Endothelial cell of umbilical vein (primary cell): Measurements from ENCODE around the gene ZNF385B. TPM values are rescaled to one million over a fixed set of nuclear protein-coding genes. Genes with fewer than 3 reads are reported as not detected.

Source experiments
- BruUV-seq: library from RNA; stranded (reverse); fragments of 400-500 nt; replicated peaks from 2 replicates; lab custom pipeline; 2021; lab: Mats Ljungman, UMichigan
- CTCF ChIA-PET: fragments of 300-600, 350-600 bp; sonication (Branson Sonifier 250); formaldehyde crosslinking; loops from one replicate; lab custom pipeline; 2021; ENCODE audit warnings: antibody characterized with exemption, inconsistent platforms; lab: Charles Lee
- POLR2A ChIA-PET: fragments of 300-600, 350-600 bp; sonication (Branson Sonifier 250); formaldehyde crosslinking; loops from one replicate; lab custom pipeline; 2021; ENCODE audit warnings: antibody characterized with exemption, inconsistent platforms; lab: Charles Lee
- DNase-seq: peaks from one replicate; pipeline ENCODE4 v3.0.0-alpha.2; 2011; ENCODE audit warnings: low read depth, low spot score
- FAIRE-seq: peaks from 2 replicates; lab custom pipeline; 2011; peaks lifted over from hg19 to GRCh38; lab: Jason Lieb, UNC
- H2AFZ ChIP-seq: 2 replicates; pipeline ENCODE4 v1.6.0; 2012; ENCODE audit warnings: low read depth, low read length, control low read depth, inconsistent platforms
- H3K27ac ChIP-seq: 2 replicates; pipeline ENCODE4 v1.5.1; 2011; ENCODE audit warnings: low read depth, mild to moderate bottlenecking, control low read depth, low read length, moderate library complexity; ENCODE audit not compliant: insufficient read depth
- H3K27me3 ChIP-seq, 2 experiments: 2 replicates each; pipeline versions ENCODE4 v1.6.0 to v1.6.1; 2011; ENCODE audit warnings: low read length in 2 of 2, mixed read lengths in 1 of 2; ENCODE audit not compliant: control insufficient read depth in 2 of 2, insufficient read depth in 2 of 2
- H3K36me3 ChIP-seq, 2 experiments: 2 replicates in 1 of 2; 3 replicates in 1 of 2; pipeline ENCODE4 v1.5.1; 2011; ENCODE audit warnings: low read length in 2 of 2, mild to moderate bottlenecking in 1 of 2, moderate library complexity in 1 of 2; ENCODE audit not compliant: control insufficient read depth in 2 of 2, insufficient read depth in 2 of 2; ENCODE audit errors: extremely low read depth in 1 of 2
- H3K4me1 ChIP-seq: 3 replicates; pipeline ENCODE4 v1.5.1; 2011; ENCODE audit warnings: mild to moderate bottlenecking, low read length; ENCODE audit not compliant: control insufficient read depth, insufficient read depth; ENCODE audit errors: extremely low read depth
- H3K4me2 ChIP-seq: 2 replicates; pipeline ENCODE4 v1.6.1; 2011; ENCODE audit warnings: low read length, control low read depth, mixed read lengths; ENCODE audit not compliant: insufficient read depth
- H3K4me3 ChIP-seq, 3 experiments: fragments of 200-600 bp in 1 of 3; sonication (generic), shearing (Covaris generic) in 1 of 3; replicated peaks in 1 of 3; 2 replicates each; pipeline ENCODE4 v1.5.1; 2011 to 2016; ENCODE audit warnings: control low read depth in 3 of 3, low read length in 3 of 3, mild to moderate bottlenecking in 2 of 3, inconsistent platforms in 1 of 3, low read depth in 1 of 3, moderate library complexity in 1 of 3; ENCODE audit not compliant: insufficient read depth in 1 of 3
- H3K79me2 ChIP-seq: 2 replicates; pipeline ENCODE4 v1.6.0; 2012; ENCODE audit warnings: low read length, inconsistent platforms; ENCODE audit not compliant: control insufficient read depth, insufficient read depth
- H3K9ac ChIP-seq: replicated peaks from 2 replicates; pipeline ENCODE3; 2011; ENCODE audit warnings: low read length, control low read depth; ENCODE audit not compliant: insufficient read depth; ENCODE audit errors: extremely low read depth
- H3K9me1 ChIP-seq: replicated peaks from 3 replicates; pipeline ENCODE4 v1.6.0; 2011; ENCODE audit warnings: mild to moderate bottlenecking, low read length; ENCODE audit not compliant: control insufficient read depth, insufficient read depth; ENCODE audit errors: extremely low read depth
- H3K9me3 ChIP-seq: replicated peaks from 2 replicates; pipeline ENCODE4 v1.5.1; 2012; ENCODE audit warnings: low read length, inconsistent platforms; ENCODE audit not compliant: control insufficient read depth, insufficient read depth
- H4K20me1 ChIP-seq: replicated peaks from 2 replicates; pipeline ENCODE3; 2011; ENCODE audit warnings: mild to moderate bottlenecking, low read length; ENCODE audit not compliant: control insufficient read depth, insufficient read depth; ENCODE audit errors: extremely low read depth
- EZH2 ChIP-seq: IDR thresholded peaks from 2 replicates; pipeline ENCODE4 v1.6.1; 2012; ENCODE audit warnings: borderline replicate concordance, low read depth, mild to moderate bottlenecking, moderate library complexity, low read length, inconsistent platforms; ENCODE audit not compliant: severe bottlenecking
- FOS ChIP-seq: IDR thresholded peaks from 2 replicates; pipeline ENCODE4 v1.6.1; 2011; ENCODE audit warnings: mild to moderate bottlenecking, low read length, moderate library complexity, borderline replicate concordance; ENCODE audit not compliant: insufficient read depth
- GATA2 ChIP-seq: IDR thresholded peaks from 2 replicates; pipeline ENCODE4 v1.7.0; 2011; ENCODE audit warnings: low read depth, mild to moderate bottlenecking, moderate library complexity, mixed read lengths, low read length; ENCODE audit not compliant: insufficient read length, insufficient read depth
- JUN ChIP-seq: IDR thresholded peaks from 2 replicates; pipeline ENCODE4 v1.6.1; 2011; ENCODE audit warnings: borderline replicate concordance, low read depth; ENCODE audit not compliant: insufficient read length, insufficient read depth
- MYC ChIP-seq: IDR thresholded peaks from one replicate; pipeline ENCODE4 v1.6.1; 2011; ENCODE audit warnings: mild to moderate bottlenecking, low read depth, low read length
- POLR2A ChIP-seq: IDR thresholded peaks from 2 replicates; pipeline ENCODE4 v1.6.1; 2012; ENCODE audit warnings: low read depth, mild to moderate bottlenecking, control low read depth, low read length
- POLR2AphosphoS5 ChIP-seq: IDR thresholded peaks from 2 replicates; pipeline ENCODE4 v1.6.1; 2012; ENCODE audit warnings: low read depth, mild to moderate bottlenecking, control low read depth, low read length, moderate library complexity; ENCODE audit not compliant: insufficient read depth
- dilution Hi-C: fragments of 300-500 bp; cut with MboI; formaldehyde crosslinking; loops from one replicate; pipeline ENCODE4 v1.15.0; 2019; ENCODE audit warnings: low sequenced_read_pairs; ENCODE audit not compliant: extremely low pct_ligation_motif_present
- intact Hi-C: fragments of 100-400 bp; cut with micrococcal nuclease; formaldehyde crosslinking; loops from one replicate; pipeline ENCODE4 v1.10.0; 2022
- polyA plus RNA-seq, 4 experiments: library from polyadenylated mRNA; depleted of rRNA in 3 of 4; stranded (reverse) in 3 of 4; unstranded in 1 of 4; fragments of >200 nt; gene quantifications; 2 replicates each; pipeline versions ENCODE4 v1.2.1 to v1.2.3, GENCODE V29; 2011 to 2012; ENCODE audit warnings: missing spikeins in 1 of 4
- total RNA-seq: library from RNA; stranded (reverse); gene quantifications from 2 replicates; pipeline ENCODE4 v1.2.3, GENCODE V29; 2021
- TF ChIP-seq, protein P1 (sequence below), 2 donors: IDR thresholded peaks; 1 replicate in 1 of 2; 2 replicates in 1 of 2; pipeline ENCODE4 v1.5.1; 2011; ENCODE audit warnings: low read length in 2 of 2, mild to moderate bottlenecking in 2 of 2, moderate library complexity in 2 of 2, control low read depth in 1 of 2, inconsistent platforms in 1 of 2, low read depth in 1 of 2; ENCODE audit not compliant: insufficient read depth in 1 of 2; ENCODE audit errors: extremely low read depth in 1 of 2
- TF ChIP-seq, protein P2 (sequence below): IDR thresholded peaks from 2 replicates; pipeline ENCODE4 v1.6.1; 2011; ENCODE audit not compliant: insufficient read depth, insufficient read length

The ZNF385B gene
- total and polyA plus RNA-seq, 2 donors (not counting 3 experiments of a cell fraction or from before 2014, with no cell fraction given), result not detected

DNA sequence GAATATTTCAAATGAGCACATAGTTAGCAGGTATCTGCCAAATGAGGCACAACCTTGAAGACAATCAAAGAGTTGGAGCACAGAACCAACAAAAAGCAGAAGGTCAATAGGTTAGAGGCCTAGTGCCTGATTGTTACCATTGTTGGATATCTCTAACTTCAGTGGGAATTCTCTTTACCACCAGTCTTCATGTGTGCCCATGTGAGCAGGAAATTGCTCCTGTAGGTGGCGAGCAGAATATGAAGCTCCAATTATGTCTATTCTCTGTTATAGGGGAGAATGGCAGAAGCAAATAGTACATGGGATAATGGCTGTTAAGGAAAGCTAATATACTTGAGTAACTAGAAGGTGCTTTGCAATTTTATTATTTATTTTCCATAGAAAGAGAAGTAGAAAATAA, 14.9 kb upstream of the ZNF385B start:
- intact Hi-C loops (no loop called here), dilution Hi-C loops (no loop called here)
- Histone ChIP-seq H3K4me3 (no peak overlapping the region), H3K9ac (no peak overlapping the region), H3K27me3 (no peaks in the 10 kb centered on the region), H3K9me3 (no peaks in the 10 kb centered on the region), H3K79me2 (no peaks in the 10 kb centered on the region), H3K4me2 (no peak overlapping the region), H4K20me1 (no peaks in the 10 kb centered on the region), H3K9me1 (no peaks in the 10 kb centered on the region), H3K4me1 (no peaks in the 10 kb centered on the region), H3K27ac (no peak overlapping the region), H2AFZ (no peak overlapping the region), H3K36me3 (no peaks in the 10 kb centered on the region)
- FAIRE-seq, result no peak
- ChIA-PET POLR2A (no interaction called here), CTCF (no interaction called here)
- DNase-seq, result no peak
- BruUV-seq, result no TSS peak
- TF ChIP-seq POLR2A, result no peak
- TF ChIP-seq POLR2AphosphoS5, result no peak
- no peak for TF ChIP-seq JUN
- no peak for TF ChIP-seq MYC
- TF ChIP-seq, protein P1, sequence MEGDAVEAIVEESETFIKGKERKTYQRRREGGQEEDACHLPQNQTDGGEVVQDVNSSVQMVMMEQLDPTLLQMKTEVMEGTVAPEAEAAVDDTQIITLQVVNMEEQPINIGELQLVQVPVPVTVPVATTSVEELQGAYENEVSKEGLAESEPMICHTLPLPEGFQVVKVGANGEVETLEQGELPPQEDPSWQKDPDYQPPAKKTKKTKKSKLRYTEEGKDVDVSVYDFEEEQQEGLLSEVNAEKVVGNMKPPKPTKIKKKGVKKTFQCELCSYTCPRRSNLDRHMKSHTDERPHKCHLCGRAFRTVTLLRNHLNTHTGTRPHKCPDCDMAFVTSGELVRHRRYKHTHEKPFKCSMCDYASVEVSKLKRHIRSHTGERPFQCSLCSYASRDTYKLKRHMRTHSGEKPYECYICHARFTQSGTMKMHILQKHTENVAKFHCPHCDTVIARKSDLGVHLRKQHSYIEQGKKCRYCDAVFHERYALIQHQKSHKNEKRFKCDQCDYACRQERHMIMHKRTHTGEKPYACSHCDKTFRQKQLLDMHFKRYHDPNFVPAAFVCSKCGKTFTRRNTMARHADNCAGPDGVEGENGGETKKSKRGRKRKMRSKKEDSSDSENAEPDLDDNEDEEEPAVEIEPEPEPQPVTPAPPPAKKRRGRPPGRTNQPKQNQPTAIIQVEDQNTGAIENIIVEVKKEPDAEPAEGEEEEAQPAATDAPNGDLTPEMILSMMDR (IDR thresholded peaks at IDR 0.05; ENCODE audit: extremely low read depth in 1 of 2, insufficient read depth in 1 of 2, low read depth in 1 of 2, low read length in 2 of 2), result no peak
- no peak for TF ChIP-seq GATA2
- TF ChIP-seq EZH2, result no peak
- TF ChIP-seq, protein P2, sequence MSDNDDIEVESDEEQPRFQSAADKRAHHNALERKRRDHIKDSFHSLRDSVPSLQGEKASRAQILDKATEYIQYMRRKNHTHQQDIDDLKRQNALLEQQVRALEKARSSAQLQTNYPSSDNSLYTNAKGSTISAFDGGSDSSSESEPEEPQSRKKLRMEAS, result no peak
- TF ChIP-seq FOS, result no peak
